Measurements from ENCODE around the gene WDFY2.

The WDFY2 gene

GRCh38 chr13:51784097-51784496 is 199.8 kb downstream of the WDFY2 start:
- no peak for DNase-seq (ENCODE audit: low read depth)
- H3K4me3 ChIP-seq (replicated peaks; ENCODE audit: low read depth, low read length): no peak overlapping the region
- TF ChIP-seq CTCF (IDR thresholded peaks at IDR 0.05; ENCODE audit: low read length, missing control alignments): no peak

- TF ChIP-seq CTCF (IDR thresholded peaks at IDR 0.05; ENCODE audit: low read length, missing control alignments): no peak
- no peak overlapping the region for H3K4me3 ChIP-seq (replicated peaks; ENCODE audit: low read depth, low read length)
- peak; percentile 51 for DNase-seq (ENCODE audit: low read depth)
These were observed 201.6 kb downstream of the WDFY2 start for GRCh38 chr13:51785712-51786424.

- DNase-seq (ENCODE audit: low read depth): peak; percentile 25
- TF ChIP-seq CTCF (IDR thresholded peaks at IDR 0.05; ENCODE audit: low read length, missing control alignments): no peak
- H3K4me3 ChIP-seq (replicated peaks; ENCODE audit: low read depth, low read length): no peak overlapping the region
These were observed 202.4 kb downstream of the WDFY2 start for GRCh38 chr13:51786425-51787265.

- no peak overlapping the region for H3K4me3 ChIP-seq (replicated peaks; ENCODE audit: low read depth, low read length)
- peak; percentile 79 for DNase-seq (ENCODE audit: low read depth)
- no peak for TF ChIP-seq CTCF (IDR thresholded peaks at IDR 0.05; ENCODE audit: low read length, missing control alignments)
These were observed 209.5 kb downstream of the WDFY2 start for GRCh38 chr13:51793570-51794271.

GRCh38 chr13:51794964-51795363 is 210.7 kb downstream of the WDFY2 start:
- no peak overlapping the region for H3K4me3 ChIP-seq (replicated peaks; ENCODE audit: low read depth, low read length)
- no peak for TF ChIP-seq CTCF (IDR thresholded peaks at IDR 0.05; ENCODE audit: low read length, missing control alignments)
- DNase-seq (ENCODE audit: low read depth): no peak

GRCh38 chr13:51795419-51795818 is 211.2 kb downstream of the WDFY2 start:
- no peak for TF ChIP-seq CTCF (IDR thresholded peaks at IDR 0.05; ENCODE audit: low read length, missing control alignments)
- no peak for DNase-seq (ENCODE audit: low read depth)
- no peak overlapping the region for H3K4me3 ChIP-seq (replicated peaks; ENCODE audit: low read depth, low read length)

Data from fibroblast of pulmonary artery (primary cell).